ENCODE results near the gene ZNF688.

The ZNF688 gene

GRCh38 chr16:30585022-30585399 lies 13.5 kb upstream of the ZNF688 start:
- DNase-seq = peak; percentile 53

GRCh38 chr16:30582611-30583340 lies 11.3 kb upstream of the ZNF688 start:
- no peak for DNase-seq

DNA sequence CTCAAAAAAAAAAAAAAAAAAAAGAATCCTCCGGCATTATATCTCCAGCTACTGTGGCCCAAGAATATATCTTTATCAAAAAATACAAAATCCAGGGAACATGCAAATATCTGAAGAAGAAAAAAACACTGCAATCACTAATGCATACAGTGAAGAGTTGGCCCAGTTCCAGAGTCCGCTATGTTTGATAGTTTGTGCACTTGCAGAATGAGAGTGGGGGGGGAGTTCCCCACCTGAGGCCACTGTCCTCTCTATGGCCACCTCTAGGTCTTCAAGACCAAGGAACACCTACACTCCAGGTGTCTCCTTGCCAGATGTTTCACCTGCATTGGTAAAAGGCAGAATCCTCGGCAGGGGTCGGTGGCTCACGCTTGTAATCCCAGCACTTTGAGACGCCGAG lies 9.9 kb upstream of the ZNF688 start:
- DNase-seq = no peak

DNA sequence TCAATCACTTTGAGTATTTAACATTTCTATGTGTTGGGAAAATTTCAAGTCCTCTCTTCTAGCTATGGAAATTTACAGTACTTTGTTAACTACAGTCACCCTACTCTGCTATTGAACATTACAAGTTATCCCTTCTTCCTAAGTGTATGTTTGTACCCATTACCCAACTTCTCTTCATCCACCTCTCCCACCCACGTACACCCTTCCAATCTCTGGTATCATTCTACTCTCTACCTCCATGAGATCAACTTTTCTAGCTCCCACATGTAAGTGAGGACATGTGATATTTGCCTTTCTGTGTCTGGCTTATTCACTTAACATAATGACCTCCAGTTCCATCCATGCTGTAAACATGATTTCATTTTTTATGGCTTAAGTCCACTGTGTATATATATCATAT lies 3.2 kb upstream of the ZNF688 start:
- no peak for DNase-seq

- no peak for DNase-seq
These were observed 674 bp downstream of the ZNF688 start for GRCh38 chr16:30570636-30571444.

DNA sequence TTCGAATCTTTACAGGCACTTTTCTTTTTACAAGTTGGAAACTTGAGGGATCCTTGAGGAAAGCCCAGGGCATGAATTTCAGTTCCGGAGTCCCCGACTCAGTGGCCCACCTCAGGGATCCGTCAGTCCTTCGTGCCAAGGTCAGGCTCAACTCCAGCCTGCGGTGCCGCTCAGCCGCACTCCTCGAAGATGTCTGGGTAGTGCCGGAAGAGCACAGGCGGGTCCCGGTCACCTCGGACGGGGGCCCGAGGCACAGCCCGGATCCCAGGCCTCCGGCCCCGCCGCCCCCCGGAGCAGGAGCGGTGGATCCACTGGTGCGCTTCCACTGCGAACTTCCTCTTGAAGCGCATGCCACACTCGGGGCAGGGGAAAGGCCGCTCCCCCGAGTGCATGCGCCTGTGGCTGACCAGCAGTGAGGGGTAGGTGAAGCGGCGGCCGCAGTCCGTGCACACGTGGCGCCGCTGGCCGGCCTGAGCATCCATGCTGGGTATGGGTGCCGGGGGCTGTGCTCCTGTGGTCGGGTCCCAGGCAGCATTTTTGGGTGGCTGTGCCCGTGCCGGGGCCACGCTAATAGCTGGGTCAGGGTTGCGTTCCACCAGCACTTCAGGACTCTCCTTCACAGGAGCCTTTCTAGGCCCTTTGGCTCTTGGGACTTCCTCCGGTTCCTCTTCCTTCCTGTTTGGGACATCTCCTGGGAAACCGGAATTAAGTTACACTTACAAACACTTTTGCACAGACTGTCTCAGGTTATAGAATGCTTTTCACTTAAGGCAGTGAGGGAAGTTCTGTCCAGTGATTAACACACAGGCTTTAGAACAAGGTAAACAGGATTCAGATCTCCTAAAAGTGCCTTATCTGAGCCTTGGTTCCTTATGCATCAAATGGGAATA lies 1.5 kb downstream of the ZNF688 start:
- peak; percentile 21 for DNase-seq

GRCh38 chr16:30569281-30569680 lies 2.2 kb downstream of the ZNF688 start:
- DNase-seq = no peak

- DNase-seq = peak; percentile 95
These were observed 3.4 kb downstream of the ZNF688 start for GRCh38 chr16:30567991-30568638.

- DNase-seq = peak; percentile 66
These were observed 4.1 kb downstream of the ZNF688 start for GRCh38 chr16:30567160-30567990.

DNA sequence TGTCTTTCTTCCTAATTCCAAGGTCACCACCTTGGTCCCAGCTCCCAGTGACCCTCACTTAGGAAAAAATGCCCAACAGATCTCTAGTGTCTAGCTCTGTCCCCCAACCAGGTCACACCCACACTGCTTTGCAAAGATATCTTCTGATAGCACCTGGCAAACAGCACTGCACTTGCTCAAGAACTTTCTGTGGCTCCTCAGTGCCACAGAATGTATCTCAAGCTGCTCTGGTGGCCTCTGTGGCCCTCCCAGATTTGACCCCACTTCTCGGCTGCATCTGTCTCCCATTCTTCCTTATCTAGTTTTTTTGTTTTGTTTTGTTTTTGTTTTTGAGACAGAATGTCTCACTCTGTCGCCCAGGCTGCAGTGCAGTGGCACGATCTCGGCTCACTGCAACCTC lies 5.0 kb downstream of the ZNF688 start:
- no peak for DNase-seq

- no peak for DNase-seq
These were observed 5.5 kb downstream of the ZNF688 start for GRCh38 chr16:30565984-30566383.

DNA sequence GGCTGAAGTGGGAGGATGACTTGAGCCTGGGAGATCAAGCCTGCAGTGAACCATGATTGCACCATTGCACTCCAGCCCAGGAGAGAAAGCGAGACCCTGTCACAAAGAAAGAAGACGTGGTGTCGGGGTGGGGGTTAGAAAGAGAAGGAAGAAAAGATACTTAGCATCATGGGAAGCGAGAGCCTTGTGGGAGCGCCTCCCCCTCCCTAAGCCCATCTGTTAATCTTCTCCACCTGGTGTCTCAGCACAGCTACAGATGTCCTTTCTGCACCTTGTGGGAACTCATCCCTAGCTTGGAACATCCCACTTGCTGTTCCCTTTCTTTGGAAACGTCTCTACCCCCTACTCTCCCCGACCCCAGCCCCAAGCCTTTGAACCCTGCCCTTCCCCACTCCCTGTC lies 6.0 kb downstream of the ZNF688 start:
- DNase-seq = no peak

GRCh38 chr16:30562021-30562420 lies 9.5 kb downstream of the ZNF688 start:
- no peak for DNase-seq

- peak; percentile 33 for DNase-seq
These were observed 10.3 kb downstream of the ZNF688 start for GRCh38 chr16:30561089-30561816.

- DNase-seq = peak; percentile 51
These were observed 11.8 kb downstream of the ZNF688 start for GRCh38 chr16:30559690-30560089.

GRCh38 chr16:30558789-30559377 lies 12.6 kb downstream of the ZNF688 start:
- DNase-seq = no peak

- peak; percentile 99 for DNase-seq
These were observed 13.3 kb downstream of the ZNF688 start, which contains the start of gene ZNF764 for GRCh38 chr16:30557957-30558788. TSS of gene ZNF764 (minus strand) at chr16:30558374. CDS start at chr16:30558182, 192 bp downstream.

- DNase-seq = no peak
These were observed 13.9 kb downstream of the ZNF688 start for GRCh38 chr16:30557707-30557956.

DNA sequence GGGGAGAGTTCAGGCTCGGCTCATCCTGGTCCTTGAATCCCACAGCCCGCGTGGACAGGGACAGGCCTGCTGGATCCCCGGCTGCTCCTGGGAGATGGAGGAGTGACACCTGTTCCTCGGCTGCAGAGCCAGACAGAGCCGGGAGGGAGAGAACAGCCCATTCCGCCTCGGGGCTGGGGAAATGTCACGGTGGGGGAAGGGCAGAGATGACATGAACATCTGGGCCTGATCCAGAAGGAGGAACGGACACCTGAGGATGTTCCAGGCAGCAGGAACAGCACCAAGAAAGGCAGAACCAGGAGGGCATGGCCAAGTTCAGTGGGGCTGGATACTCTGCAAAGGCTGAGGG lies 15.4 kb downstream of the ZNF688 start:
- no peak for DNase-seq

Data from suppressor macrophage treated with lipopolysaccharide for 4 hours (primary cell).